ENCODE measurements around the gene OR2G2.

OR2G2 gene, protein sequence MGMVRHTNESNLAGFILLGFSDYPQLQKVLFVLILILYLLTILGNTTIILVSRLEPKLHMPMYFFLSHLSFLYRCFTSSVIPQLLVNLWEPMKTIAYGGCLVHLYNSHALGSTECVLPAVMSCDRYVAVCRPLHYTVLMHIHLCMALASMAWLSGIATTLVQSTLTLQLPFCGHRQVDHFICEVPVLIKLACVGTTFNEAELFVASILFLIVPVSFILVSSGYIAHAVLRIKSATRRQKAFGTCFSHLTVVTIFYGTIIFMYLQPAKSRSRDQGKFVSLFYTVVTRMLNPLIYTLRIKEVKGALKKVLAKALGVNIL

DNA sequence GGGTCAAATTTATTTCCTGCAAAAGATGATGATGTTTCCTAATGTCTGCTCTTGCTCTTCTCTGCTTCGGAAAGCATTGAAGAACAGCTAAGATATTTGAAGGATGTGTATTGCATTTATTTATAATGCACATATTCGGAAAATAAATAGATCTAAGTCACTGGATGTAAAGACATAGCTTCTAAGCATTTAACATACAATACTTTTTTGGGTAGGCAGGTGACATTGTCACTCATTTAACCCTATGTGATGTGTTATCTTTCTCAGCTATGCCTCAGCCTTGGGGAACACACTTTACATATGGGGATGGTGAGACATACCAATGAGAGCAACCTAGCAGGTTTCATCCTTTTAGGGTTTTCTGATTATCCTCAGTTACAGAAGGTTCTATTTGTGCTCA, at the start of gene OR2G2:
Gene OR2G2, plus strand, starts transcription at position 301 of the 400 bp plus-strand sequence. Its CDS starts 0 bp downstream, at position 301.
- no peak for DNase-seq

DNA sequence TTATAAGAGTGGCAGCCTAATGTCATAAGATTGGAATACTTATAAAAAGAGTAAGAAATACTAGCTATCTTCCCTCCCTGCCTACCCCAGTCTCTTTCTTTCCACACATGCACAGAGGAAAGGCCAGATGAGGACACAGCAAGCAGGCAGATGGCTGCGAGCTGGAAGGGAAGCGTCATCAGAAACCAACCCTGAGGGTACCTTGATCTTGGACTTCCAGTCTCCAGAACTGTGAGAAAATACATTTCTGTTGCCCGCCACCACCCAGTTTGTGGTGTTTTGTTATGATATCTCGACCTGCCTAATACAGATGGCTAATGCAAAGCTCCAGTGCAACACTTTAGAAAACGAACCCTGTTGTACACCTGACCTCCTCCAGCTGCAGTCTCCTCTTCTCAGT, 49.6 kb upstream of the OR2G2 start:
- no peak for DNase-seq

DNA sequence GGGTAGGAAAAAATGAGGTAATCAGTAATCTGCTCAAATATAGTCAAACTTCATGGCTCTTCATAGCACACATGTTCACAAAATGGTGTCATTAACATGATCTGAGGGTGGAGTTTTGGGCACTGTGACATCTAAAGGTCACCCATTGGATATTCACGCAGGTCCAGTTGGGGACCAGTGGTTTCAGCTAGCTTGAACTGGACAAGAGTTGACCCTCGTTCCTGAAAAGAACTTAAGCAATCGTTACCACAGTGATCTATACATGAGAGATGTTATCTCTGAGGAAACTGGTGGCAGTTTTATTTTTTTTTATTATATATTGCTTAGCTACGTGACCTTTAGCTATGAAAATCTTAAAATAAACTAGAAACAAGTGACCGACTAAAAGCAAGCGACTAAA, 48.9 kb upstream of the OR2G2 start:
- DNase-seq, result no peak

DNA sequence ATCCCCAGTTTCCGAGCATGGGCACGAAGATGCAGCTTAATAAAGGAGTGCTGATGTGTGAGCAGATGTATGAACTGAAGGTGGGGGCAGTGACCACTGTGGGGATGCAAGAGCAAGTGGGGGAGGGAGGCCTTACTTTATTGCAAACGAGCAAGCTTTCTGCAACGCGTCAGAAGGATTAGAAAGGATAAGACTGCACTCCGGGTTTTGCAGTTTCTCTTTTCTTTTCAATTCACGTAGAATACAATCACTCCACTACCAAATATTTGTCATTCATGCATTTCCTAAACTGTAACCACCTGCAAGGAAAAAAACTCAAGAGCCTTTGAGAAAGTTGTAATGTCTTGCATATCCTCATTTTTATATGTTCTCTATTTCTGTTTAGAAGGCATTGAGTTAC, 47.6 kb upstream of the OR2G2 start:
- DNase-seq, result no peak

DNA sequence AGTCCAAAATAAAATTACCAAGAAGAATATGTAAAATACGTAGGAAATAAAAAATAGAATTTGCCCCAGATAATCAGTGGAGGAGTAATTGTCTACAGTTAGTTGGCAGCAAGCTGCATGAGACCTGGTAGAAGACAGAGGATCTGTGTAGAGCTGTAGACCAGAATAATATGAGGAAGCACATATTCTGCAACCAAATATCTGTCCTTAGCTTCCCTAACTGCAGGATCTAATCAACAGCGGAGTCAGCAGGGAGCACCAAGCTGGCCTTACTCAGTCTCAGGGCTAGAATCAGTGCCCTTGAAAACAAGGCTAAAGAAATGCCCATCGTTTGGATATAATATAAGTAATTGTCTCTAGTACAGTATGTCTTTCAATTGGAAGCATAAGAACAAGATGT, 45.3 kb upstream of the OR2G2 start:
- no peak for DNase-seq

DNA sequence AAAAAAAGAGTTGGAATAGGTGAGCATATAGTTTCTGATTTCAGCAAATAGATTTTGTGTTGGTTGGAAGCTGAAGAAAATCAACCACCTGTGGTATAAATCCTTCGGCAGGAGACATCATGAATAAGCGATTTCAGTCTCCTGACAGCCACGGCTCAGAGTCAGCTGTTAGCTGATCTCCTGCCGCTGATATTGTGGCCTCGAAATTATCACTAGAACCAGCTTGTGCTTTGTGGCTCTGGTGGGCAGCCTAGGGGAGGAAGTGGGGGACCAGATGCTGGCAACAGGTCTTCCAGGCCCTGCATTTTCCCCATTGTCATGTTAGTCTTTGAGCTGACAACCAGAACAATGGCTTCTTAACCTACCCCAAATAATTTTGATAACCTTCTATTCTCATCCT, 40.1 kb upstream of the OR2G2 start:
- DNase-seq, result no peak

DNA sequence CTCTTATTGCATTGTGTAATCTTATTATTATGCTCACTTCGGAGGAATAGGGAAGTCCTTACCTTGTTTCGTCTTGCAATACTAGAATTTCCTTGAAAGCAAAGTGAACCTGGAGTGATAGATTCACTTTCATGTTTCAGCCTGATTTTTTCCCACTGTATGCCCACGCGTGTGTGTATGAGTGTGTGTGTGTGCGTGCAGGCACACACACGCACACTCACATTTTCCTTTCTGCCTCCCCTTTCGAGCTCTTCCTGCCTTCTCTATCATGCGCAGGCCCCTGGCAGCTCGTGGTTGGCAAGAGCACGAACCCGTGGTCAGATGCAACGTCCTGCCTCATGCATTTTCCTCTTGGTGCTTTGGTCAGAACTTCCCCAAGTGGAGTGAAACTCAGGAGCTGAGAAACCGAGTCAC, 39.4 kb upstream of the OR2G2 start, which contains the start of gene GCSAML:
Gene GCSAML, plus strand, starts transcription at position 366 of the 414 bp plus-strand sequence. CDS start 58 bp downstream, outside the sequence.
- DNase-seq, result no peak

DNA sequence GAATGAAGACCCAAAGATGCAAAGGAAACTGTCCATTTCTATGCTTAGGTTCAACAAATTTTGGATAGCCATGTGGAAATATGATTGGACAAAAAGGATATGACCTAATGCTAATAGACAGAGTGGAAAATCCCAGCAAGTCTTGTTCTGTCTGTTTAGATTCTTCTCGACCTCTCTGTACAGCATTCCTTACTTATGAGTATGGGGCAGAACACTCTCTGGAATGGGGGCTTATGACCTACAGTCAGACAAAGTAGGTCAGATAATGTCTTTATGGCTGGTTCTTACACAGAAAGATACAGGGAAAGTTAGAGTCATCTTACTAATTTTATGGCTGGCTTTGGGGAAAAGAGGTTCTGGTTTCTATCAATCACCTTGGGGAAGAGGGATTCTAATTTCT, 36.4 kb upstream of the OR2G2 start:
- no peak for DNase-seq

DNA sequence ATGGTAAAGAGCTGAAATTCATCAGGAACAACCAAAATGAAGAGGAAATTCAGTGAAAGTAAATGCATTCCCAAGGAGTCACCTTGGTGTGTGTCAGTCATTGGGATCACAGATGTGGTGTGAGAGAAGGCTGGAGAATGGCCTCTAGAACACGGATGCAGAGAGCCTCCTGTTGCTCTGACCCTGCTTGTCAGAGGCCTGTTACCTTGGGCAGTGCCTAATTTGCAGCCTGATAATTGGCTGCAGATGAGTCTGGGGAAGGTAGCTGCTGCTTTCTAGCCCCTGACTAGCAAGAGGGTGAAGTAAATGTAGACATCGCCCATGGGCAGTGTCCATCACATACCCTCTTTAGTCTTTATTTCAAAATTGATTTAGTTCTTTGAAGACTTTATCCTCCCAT, 35.9 kb upstream of the OR2G2 start:
- no peak for DNase-seq

DNA sequence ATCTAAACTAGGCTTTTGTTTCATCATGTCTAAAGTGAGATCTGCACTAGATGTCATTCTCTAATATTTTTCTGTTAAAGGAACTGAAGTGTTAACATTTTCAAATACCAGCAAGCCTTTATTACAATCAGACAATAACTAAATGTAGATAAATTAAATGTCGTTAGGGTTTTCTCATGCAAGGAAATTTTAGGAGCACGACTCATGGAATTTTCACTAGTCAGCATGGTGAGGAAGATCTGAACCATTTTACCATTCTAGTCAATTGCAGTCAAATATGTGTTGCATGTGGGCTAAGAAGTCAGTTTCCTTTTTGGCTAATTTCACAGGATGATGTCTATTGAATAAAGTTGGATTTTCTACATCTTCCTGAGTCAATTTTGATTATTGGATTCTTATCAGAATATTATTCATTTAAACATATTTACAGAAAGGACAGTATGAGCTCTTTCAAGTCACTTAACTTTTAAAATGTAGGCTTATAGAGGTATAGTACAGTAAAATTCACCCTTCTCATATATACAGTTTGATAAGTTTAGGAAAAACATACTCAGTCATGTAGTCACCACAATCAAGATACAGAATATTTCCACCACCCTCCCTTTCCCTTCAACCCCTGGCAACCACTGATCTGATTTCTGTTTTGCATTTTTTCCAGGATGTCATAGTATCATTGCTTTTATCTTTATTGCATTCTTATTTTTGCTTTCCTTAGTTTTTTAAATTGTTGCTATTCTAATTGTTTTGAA, 30.1 kb upstream of the OR2G2 start:
- DNase-seq, result no peak

DNA sequence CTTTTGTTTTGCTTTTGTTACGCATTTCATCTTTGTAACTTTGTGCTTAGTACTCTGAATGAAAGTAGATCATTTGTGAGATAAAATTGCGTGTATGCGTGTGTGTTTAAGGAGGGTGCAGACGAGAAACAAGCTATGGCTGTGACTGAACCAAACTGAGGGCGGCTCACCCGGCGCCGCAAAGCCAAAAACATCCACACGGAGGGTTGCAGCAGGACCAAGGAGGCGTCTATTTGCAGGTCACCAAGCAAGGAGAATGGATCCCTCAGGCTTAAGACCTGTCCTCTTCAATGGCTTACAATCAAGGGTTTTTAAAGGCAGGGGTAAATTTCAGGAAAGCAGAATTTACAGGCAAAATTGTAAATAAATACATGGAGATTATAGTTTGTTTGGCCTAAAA, 26.4 kb upstream of the OR2G2 start:
- DNase-seq, result no peak

DNA sequence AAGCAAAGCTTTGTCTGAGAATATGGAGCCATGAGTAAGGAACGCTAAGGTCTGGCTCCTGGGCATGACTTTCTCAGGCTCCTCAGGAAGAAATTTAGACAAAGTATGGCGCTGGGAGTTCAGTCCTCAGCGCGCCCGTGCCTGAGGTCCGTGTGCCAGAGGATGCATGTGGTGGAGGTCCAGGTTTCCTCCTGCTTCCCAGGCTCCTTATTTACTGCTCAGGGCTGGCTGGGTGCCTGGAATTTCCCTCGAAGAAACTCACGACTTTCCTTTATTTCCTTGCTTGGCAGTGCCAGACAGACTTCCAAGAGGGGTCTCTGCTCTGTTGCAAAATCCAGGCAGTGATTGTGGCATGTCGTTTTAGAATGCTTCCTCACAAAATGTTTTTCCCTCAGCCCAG, 26.0 kb upstream of the OR2G2 start:
- no peak for DNase-seq

DNA sequence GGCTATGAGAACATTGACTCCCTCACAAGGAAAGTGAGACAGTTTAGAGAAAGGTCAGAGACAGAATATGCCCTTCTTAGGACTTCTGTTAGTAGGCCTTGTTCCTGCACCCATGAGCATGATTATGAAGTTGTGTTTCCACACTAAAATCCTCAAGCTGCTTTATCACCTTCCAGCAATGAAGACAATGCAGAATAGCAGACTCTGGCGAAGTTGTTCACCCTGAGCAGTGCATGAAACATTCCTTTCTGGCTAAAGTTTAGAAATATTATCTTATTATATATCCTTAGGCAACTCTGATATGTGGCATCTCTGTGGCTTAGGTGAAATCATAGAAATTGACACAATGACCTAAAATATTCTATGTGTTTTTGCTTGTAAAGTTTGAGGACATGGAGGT, 13.9 kb upstream of the OR2G2 start:
- DNase-seq, result no peak

DNA sequence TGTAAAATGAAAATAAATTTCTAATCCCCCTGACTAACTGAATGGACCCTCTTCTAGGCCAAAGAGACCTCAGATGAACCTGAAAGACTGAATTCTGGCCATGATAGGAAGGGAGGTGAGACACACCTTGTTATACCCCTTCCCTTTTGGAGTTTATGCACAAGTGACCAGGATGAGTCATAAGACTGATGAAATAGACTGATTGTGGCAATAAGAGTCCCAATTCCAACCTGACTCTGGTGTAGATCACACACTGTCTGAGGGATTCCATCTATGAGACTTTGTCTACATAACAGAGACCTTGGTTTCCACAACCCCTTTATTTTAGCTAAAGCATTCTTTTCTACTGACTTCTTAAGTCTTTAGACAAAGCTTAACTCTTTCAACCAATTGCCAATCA, 13.5 kb upstream of the OR2G2 start:
- no peak for DNase-seq

DNA sequence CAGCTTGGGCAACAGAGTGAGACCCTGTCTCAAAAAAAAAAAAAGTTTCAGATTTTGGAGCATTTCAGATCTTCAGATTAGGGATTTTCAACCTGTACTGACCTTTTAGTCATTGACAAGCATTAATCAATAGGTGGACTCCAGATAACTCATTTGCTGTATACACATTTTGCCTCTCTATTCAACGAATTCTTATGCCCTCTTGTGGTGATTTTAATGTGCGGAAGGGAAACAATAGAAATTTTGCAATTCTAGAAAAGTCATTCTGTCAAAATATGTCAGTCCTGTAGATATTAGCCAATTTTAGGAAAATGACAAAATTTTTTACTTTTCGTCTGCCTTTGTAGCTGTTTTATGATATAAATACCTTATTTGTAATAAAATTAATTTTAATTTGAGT, 11.6 kb upstream of the OR2G2 start:
- no peak for DNase-seq

DNA sequence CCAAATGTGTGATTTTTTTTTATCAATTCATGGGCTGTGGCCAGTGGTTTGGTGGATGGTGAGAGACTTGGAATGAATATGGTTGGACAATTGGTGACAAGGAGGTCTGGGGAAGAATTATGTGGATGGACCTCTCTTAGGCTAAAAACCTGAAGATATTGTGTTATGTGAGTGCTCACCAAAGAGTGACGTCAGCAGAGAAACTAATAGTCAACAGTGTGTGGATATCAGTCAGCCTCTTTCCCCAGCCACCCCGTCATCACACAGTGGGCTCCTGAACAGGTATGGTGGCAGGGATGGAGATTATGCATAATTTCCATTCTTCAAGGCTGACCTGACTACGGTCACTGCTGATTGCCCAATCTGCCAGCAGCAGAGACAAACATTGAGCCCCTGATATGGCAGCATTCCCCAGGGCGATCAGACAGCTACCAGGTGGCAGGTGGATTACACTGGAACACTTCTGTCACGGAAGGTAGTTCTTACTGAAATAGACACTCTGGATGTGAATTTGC, 9.2 kb upstream of the OR2G2 start:
- DNase-seq, result no peak

DNA sequence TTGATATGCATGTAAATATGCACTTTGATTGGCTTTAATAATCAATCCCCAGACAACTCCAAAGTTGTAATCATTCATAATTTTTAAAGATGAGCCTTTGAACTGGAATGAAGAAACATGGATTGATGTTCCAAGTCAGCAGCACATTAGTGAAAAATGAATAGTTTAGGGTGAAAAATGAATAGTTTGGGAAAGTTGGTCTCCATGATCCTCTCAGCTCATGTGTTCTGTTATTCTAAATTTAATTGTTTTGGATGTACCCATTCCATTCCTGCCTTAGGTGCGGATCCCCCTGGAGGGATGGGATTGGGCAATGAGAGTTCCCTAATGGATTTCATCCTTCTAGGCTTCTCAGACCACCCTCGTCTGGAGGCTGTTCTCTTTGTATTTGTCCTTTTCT, 17.1 kb downstream of the OR2G2 start, which contains the start of gene OR2G3:
Gene OR2G3, plus strand, starts transcription at position 301 of the 400 bp plus-strand sequence. Its CDS starts 0 bp downstream, at position 301.
- DNase-seq, result no peak

DNA sequence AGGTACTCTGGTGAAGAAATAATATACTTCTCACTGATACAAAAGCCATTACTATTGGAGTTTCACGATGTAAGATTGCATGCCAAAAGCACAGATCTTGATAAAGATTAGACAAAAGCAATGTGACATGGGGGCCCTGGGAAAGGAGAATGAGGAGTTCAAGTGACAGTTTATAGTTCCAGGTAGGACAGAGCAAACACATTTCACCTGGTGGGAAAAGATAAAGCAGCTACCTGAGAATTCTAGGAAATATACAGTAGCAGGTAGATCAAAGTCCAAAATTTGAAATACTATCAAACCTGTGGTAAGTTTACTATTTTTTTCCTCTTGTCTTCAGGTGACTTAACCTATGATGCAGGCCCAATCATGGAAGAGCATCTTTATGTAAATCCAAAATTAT, 25.2 kb downstream of the OR2G2 start:
- no peak for DNase-seq

DNA sequence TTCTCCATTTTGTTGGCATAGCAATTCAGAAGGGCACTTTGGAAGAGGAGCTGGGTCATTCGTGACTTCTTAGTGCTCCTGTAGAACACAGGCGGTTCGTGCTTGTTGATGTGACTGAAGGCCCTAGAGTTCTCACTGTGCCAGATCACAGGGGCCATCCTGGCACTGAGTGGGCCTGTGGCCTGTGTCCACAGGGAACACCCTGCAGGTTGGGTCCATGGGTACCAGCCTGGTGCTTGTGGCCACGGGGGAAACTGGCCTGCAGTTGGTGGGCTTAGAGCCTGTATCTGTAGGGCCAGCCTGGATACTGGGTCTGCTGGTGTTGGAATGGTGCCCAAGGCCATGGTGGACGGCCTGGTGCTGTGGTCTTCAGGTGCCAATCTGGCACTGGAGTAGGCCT, 26.5 kb downstream of the OR2G2 start:
- DNase-seq, result no peak

DNA sequence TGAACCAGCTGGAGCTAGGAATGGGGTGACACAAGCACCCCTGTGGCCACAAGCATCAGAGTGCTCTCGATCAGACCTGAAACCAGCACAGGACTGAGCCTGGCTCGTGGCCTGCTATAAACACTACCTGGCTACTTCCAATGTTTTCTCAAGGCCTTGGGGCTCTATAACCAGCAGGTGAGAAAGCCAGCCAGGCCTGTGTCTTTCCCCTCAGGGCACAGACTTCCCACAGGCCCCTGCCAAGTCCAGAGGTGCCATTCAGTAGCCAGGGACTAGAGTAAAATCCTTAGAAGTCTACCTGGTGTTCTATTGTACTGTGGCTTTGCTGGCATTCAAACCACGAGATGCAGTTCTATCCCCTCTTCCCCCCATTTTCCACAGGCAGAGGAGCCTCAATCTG, 39.8 kb downstream of the OR2G2 start:
- DNase-seq, result no peak

DNA sequence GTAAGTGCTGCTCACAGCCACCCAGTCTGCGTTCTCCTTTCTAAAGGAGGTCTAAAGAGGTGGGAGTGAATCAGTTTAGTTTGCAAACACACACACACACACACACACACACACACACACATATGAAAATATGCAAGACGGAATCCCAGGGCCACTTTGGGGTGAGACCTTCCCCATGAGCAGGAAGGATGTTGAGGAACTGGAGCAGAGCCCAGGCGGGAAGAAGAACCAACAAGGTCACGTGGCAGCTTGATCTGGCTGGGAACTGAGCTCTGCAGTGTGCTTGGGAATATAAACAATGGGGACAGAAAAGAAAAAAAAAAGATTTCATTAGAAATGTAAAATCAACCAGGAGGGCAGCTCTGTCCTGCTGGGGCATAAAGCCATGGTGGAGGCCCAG, 49.9 kb downstream of the OR2G2 start:
- DNase-seq, result no peak

DNA sequence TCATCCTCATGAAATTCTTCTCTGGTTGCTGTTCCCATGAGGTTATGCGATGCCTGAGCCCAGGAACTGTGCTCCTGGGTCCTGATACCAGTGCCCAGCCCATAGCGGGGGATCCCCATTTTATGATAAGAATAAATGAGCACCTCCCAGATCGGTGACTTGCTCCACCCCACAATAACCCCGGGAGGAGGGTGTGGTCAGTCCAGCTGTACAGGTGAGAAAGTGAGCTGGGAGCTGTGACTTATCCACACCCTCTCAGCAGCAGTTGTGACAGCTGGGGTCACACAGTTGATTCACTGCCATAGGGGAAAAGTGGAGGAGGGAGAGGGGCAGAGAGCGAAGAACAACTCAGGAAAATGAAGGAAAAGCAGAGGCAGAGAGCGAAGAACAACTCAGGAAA, 50.6 kb downstream of the OR2G2 start:
- DNase-seq, result no peak

Measured in NK-92 treated with Interleukin-12 subunit alpha and Interleukin-12 subunit beta, amount 100 ng/mL, for 24 hours (cell line).